Naive thymus-derived CD8-positive, alpha-beta T cell (primary cell): ENCODE data around the gene CARD10. TPM values are rescaled to one million over a fixed set of nuclear protein-coding genes. Genes with fewer than 3 reads are reported as not detected.

Experiments used
- ATAC-seq, 2 donors: fragments of 150-1000 bp; cut with Tn5 transposase in 1 of 2; sonication (Bioruptor Pico), chemical (Tn5 transposase) in 1 of 2; 1 replicate in 1 of 2; 2 replicates in 1 of 2; pipeline ENCODE4 v1.10.0; 2021; ENCODE audit warnings: mild to moderate bottlenecking in 2 of 2, moderate library complexity in 2 of 2
- POLR2A ChIA-PET: fragments of 350-600 bp; sonication (Branson Sonifier 250); formaldehyde crosslinking; loops from one replicate; lab custom pipeline; 2021; ENCODE audit warnings: antibody characterized with exemption; lab: Charles Lee
- DNase-seq, 10 donors: peaks; one replicate each; pipeline versions ENCODE4 v3.0.0 to v3.0.0-alpha.2; 2020 to 2022
- H3K27ac Mint-ChIP-seq, 10 donors: one replicate each; pipeline ENCODE4 v1.8.0; 2020 to 2022; ENCODE audit warnings: mild to moderate bottlenecking in 10 of 10, mixed read lengths in 10 of 10, moderate library complexity in 4 of 10, inconsistent platforms in 1 of 10
- H3K27me3 Mint-ChIP-seq, 5 donors: one replicate each; pipeline ENCODE4 v1.8.0; 2021 to 2022; ENCODE audit warnings: mixed read lengths in 5 of 5
- H3K36me3 Mint-ChIP-seq, 3 donors: one replicate each; pipeline ENCODE4 v1.8.0; 2020 to 2022; ENCODE audit warnings: mixed read lengths in 3 of 3, mild to moderate bottlenecking in 2 of 3, inconsistent platforms in 1 of 3
- H3K4me1 Mint-ChIP-seq, 4 donors: one replicate each; pipeline ENCODE4 v1.8.0; 2021 to 2022; ENCODE audit warnings: mixed read lengths in 4 of 4
- H3K4me3 Mint-ChIP-seq, 10 donors: one replicate each; pipeline ENCODE4 v1.8.0; 2020 to 2022; ENCODE audit warnings: mild to moderate bottlenecking in 10 of 10, mixed read lengths in 10 of 10, moderate library complexity in 6 of 10, inconsistent platforms in 1 of 10
- H3K9me3 Mint-ChIP-seq, 9 donors: one replicate each; pipeline ENCODE4 v1.8.0; 2020 to 2022; ENCODE audit warnings: mixed read lengths in 9 of 9, mild to moderate bottlenecking in 3 of 9, inconsistent platforms in 1 of 9, moderate library complexity in 1 of 9
- polyA plus RNA-seq, 3 donors: library from polyadenylated mRNA; unstranded; fragments of 300-500 nt; fragmentation: Illumina TruSeq; gene quantifications; one replicate each; pipeline ENCODE4 v1.2.3, GENCODE V29; 2021
- total RNA-seq, 8 experiments: library from RNA in 2 of 8; stranded (reverse) in 2 of 8; gene quantifications; one replicate each; pipeline ENCODE4 v1.2.3 and lab custom pipeline; 2021 to 2026

The CARD10 gene
- total and polyA plus RNA-seq, 5 experiments from 2014 or later: 0.22 to 1.4 (median 1.2) TPM; not detected in 2

- peaks cover 0 to 2% (median 0%) of the 10 kb centered on the region in 9 donors for H3K9me3 Mint-ChIP-seq
- H3K36me3 Mint-ChIP-seq: no peaks in the 10 kb centered on the region
- peaks cover 14 to 47% (median 32%) of the 10 kb centered on the region in 5 donors for H3K27me3 Mint-ChIP-seq
- peak overlapping the region; percentile 58 to 88 (median 77) for H3K4me3 Mint-ChIP-seq
- POLR2A ChIA-PET: interaction anchor here (0.8 to 1.1 kb wide), 2 partner anchors 9 to 31 kb away, joined by 4 to 7 read pairs; no protein-coding TSS in a partner anchor
- H3K4me1 Mint-ChIP-seq: peaks cover 13 to 36% (median 29%) of the 10 kb centered on the region in 4 donors
- ATAC-seq (peak; percentile 55 to 69), DNase-seq (peak; percentile 63 to 85 (median 75))
- H3K27ac Mint-ChIP-seq: peak overlapping the region in 4 of 10 donors; percentile 14 to 87 (median 33)
Observed at GRCh38 chr22:37561212-37562048, 42.2 kb upstream of the CARD10 start.

DNA sequence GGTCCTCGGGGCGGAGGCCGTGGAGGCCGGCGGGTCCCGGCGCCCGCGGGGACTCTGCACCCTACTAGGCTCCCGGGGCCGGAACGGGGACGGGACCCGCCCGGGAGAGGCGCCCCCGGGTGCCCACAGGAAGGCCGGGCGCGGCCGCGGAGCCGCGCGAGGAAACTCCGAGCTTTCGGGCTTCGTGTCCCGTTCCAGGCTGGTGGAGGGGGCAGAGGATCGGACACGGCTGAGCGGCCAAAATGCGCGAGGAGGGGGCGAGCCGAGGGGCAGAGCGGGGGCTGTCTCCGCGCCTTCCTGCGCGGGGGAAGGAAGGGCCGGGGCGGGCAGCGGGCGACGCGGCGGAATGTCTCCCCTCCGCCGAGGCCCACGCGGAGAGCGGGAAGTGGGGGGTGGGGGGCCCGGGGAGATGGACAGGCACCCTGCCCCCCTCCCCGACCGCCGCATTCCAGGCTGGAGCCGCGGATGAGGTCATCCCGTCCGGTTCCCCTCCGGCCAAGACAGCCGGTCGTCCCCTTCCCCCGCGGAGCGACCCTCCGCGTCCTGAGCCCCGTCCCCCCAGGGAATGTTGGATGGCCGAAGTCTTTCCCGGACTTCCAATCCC is 41.5 kb upstream of the CARD10 start:
- Mint-ChIP-seq H3K27me3 (peaks cover 16 to 48% (median 36%) of the 10 kb centered on the region in 5 donors), H3K4me3 (peak overlapping the region in 9 of 10 donors; percentile 11 to 82 (median 69)), H3K36me3 (no peaks in the 10 kb centered on the region), H3K9me3 (peaks cover 0 to 2% (median 0%) of the 10 kb centered on the region in 9 donors), H3K27ac (no peak overlapping the region), H3K4me1 (peaks cover 9 to 29% (median 23%) of the 10 kb centered on the region in 4 donors)
- POLR2A ChIA-PET: no interaction called here
- no peak for DNase-seq
- peak in 1 of 2 donors; percentile 31 for ATAC-seq

DNA sequence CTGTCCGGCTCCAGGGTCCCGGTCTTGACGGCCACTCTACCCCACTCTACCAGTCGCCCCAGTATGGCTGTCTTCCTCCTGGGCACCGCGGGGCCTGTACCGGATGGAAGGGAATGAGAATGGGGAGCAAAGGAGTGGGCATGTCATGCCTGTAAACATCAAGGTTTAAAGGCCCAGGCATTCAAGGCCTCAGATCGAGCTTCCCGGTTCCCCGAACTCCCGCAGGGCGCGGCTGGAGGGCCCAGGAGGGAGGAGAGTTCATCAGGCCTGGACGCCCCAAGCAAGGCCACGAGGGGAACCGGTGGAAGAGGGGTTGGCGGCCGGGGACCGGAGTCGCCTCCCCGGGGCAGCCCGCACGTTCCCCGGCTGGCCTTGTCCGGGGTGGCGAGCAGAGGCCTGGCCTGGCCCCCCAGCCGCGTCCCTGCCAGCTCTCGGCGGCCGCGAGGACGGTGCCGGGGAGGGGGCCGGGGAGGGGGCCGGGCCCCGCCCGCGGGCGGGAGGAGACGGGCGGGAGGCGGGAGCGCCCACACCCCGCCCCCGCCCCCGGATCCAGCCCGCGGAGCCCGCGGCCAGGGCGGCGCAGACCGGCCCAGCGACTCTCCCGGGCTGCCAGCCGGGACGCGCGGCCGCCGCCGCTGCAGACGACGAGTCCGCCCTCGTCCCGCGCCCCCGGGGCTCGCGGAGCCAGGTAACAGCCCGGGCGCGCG is 40.8 kb upstream of the CARD10 start, which contains the start of gene CDC42EP1:
Gene CDC42EP1, plus strand, starts transcription at position 580 of the 707 bp plus-strand sequence. CDS start 5,870 bp downstream, outside the sequence.
- peak; percentile 29 to 59 for ATAC-seq
- no peak for DNase-seq
- H3K27ac Mint-ChIP-seq: peak within 1 kb of the TSS in 2 of 10 donors; percentile 46 to 87

GRCh38 chr22:37559521-37559900 is 40.3 kb upstream of the CARD10 start:
- H3K27me3 Mint-ChIP-seq: peaks cover 16 to 48% (median 36%) of the 10 kb centered on the region in 5 donors
- H3K9me3 Mint-ChIP-seq: peaks cover 0 to 2% (median 0%) of the 10 kb centered on the region in 9 donors
- DNase-seq: no peak
- no peak for ATAC-seq
- H3K4me3 Mint-ChIP-seq: peak overlapping the region in 9 of 10 donors; percentile 36 to 66 (median 52)
- no peaks in the 10 kb centered on the region for H3K36me3 Mint-ChIP-seq
- peaks cover 9 to 25% (median 20%) of the 10 kb centered on the region in 4 donors for H3K4me1 Mint-ChIP-seq
- POLR2A ChIA-PET: no interaction called here
- peak overlapping the region in 1 of 10 donors; percentile 46 for H3K27ac Mint-ChIP-seq

More for the DNA sequence above, 40.8 kb upstream of the CARD10 start, which contains the start of gene CDC42EP1:
- Mint-ChIP-seq H3K4me1 (peaks cover 9 to 25% (median 20%) of the 10 kb centered on the region in 4 donors), H3K9me3 (peaks cover 0 to 2% (median 0%) of the 10 kb centered on the region in 9 donors), H3K27me3 (peaks cover 16 to 48% (median 36%) of the 10 kb centered on the region in 5 donors), H3K36me3 (no peaks in the 10 kb centered on the region), H3K4me3 (peak within 1 kb of the TSS; percentile 58 to 82 (median 71))
- POLR2A ChIA-PET: no interaction called here

- POLR2A ChIA-PET: interaction anchor here (1.1 to 1.5 kb wide), 3 partner anchors 8 to 243 kb away, joined by 3 read pairs; no protein-coding TSS in a partner anchor
- Mint-ChIP-seq H3K27me3 (peaks cover 18 to 51% (median 32%) of the 10 kb centered on the region in 5 donors), H3K36me3 (no peaks in the 10 kb centered on the region), H3K27ac (no peak overlapping the region), H3K4me3 (peak overlapping the region in 2 of 10 donors; percentile 28 to 40), H3K9me3 (peaks cover 0 to 2% (median 0%) of the 10 kb centered on the region in 9 donors), H3K4me1 (peaks cover 9 to 25% (median 20%) of the 10 kb centered on the region in 4 donors)
- DNase-seq (no peak), ATAC-seq (no peak)
Observed at GRCh38 chr22:37558815-37559214, 39.6 kb upstream of the CARD10 start.

DNA sequence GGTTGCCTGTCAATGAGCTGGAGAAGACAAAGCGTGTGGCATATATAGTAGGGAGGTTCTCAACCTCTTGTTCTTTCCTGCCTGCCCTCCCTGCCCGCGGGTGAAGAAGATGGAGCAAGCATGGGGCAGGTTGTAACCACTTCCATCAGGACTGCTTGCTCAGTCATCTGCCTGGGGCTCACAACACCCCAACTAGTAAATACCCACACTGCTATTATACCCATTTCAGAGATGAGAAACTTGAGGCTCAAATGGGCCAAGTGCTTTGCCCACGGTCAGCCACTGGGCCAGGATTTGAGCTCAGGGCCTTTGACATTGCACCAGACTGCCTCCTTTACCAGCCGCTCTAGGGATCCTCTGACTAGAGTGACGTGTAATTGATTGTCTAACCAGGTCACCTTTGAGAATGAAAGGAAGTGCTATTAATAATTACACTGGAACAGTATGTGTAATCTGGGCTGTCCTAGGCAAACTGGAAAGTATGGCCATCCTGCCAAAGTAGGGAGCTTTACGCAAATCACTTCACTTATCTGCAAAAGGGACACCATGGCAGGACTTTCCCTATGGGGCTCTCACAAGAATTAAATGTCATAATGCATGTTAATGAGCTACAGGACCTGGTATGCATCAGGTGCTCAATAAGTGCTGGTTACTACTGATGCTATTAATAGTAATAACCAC is 38.2 kb upstream of the CARD10 start:
- peaks cover 9 to 20% (median 18%) of the 10 kb centered on the region in 4 donors for H3K4me1 Mint-ChIP-seq
- POLR2A ChIA-PET: interaction anchor here (1.3 to 1.7 kb wide), 3 partner anchors 8 to 241 kb away, joined by 3 to 5 read pairs (median 3); no protein-coding TSS in a partner anchor

DNA sequence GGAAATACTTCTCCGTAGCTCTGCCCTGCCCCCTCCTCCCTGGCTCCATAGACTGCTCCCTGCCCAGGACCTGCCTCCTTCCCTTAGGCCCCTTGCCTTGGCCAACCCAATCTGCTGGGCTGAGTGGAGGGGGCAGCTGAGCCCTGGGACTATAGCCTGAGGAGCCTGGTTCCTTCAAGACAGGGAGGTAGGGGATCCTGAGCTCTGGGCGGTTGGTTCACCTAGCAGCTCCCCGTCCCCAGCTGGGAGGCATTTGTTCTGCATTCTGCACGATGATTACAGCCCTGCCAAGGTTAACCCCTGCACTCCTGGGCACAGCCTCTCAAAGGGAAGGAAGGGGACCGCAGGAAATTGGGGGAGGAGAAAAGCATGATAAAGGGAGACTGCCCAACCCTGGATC is 37.5 kb upstream of the CARD10 start:
- POLR2A ChIA-PET: interaction anchor here (1.7 kb wide), 1 partner anchor 9 kb away, joined by 5 read pairs; no protein-coding TSS in a partner anchor
- no peak for DNase-seq

More for the DNA sequence above, 38.2 kb upstream of the CARD10 start:
- ATAC-seq (no peak), DNase-seq (no peak)
- H3K27me3 Mint-ChIP-seq: peaks cover 15 to 42% (median 28%) of the 10 kb centered on the region in 5 donors
- no peak overlapping the region for H3K27ac Mint-ChIP-seq
- H3K36me3 Mint-ChIP-seq: no peaks in the 10 kb centered on the region
- peak overlapping the region in 2 of 10 donors; percentile 20 to 32 for H3K4me3 Mint-ChIP-seq
- peaks cover 0 to 2% (median 0%) of the 10 kb centered on the region in 9 donors for H3K9me3 Mint-ChIP-seq

GRCh38 chr22:37555029-37555428 is 35.8 kb upstream of the CARD10 start:
- H3K4me1 Mint-ChIP-seq: peaks cover 2 to 6% (median 4%) of the 10 kb centered on the region in 4 donors
- peaks cover 0 to 30% (median 21%) of the 10 kb centered on the region in 5 donors for H3K27me3 Mint-ChIP-seq
- DNase-seq: no peak
- H3K36me3 Mint-ChIP-seq: no peaks in the 10 kb centered on the region
- no peaks in the 10 kb centered on the region for H3K9me3 Mint-ChIP-seq
- ATAC-seq: no peak
- H3K27ac Mint-ChIP-seq: no peak overlapping the region
- POLR2A ChIA-PET: no interaction called here
- H3K4me3 Mint-ChIP-seq: peak overlapping the region in 1 of 10 donors; percentile 41

More for the DNA sequence above, 37.5 kb upstream of the CARD10 start:
- peak overlapping the region in 1 of 10 donors; percentile 46 for H3K27ac Mint-ChIP-seq
- no peak overlapping the region for H3K4me3 Mint-ChIP-seq
- peaks cover 0 to under 1% (median 0%) of the 10 kb centered on the region in 9 donors for H3K9me3 Mint-ChIP-seq
- no peaks in the 10 kb centered on the region for H3K36me3 Mint-ChIP-seq
- H3K4me1 Mint-ChIP-seq: peaks cover 5 to 13% (median 10%) of the 10 kb centered on the region in 4 donors
- peaks cover 9 to 35% (median 22%) of the 10 kb centered on the region in 5 donors for H3K27me3 Mint-ChIP-seq
- no peak for ATAC-seq

DNA sequence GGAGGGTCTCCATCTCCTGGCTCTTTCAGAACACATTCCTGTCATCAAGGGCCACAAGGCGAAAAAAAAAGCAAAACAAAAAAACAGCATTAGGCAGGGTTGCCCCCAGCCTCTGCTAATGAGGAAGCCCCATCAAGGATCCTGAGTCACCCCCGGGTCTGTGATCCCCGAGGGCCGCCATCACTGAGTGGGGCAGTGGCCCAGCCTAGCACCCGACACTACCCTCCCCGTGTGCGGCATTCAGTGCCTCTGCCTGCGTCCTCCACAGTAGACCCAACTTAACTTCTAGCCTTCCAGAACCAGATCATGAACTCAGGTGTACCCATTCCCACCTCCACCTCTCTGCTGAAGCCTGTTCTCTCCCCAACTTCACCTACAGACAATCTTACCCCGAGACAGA is 34.5 kb upstream of the CARD10 start:
- H3K27ac Mint-ChIP-seq: no peak overlapping the region
- peaks cover 0 to 5% (median 2%) of the 10 kb centered on the region in 4 donors for H3K4me1 Mint-ChIP-seq
- no peak overlapping the region for H3K4me3 Mint-ChIP-seq
- no peaks in the 10 kb centered on the region for H3K36me3 Mint-ChIP-seq
- no peak for DNase-seq
- POLR2A ChIA-PET: no interaction called here
- H3K27me3 Mint-ChIP-seq: peaks cover 0 to 30% (median 21%) of the 10 kb centered on the region in 5 donors
- ATAC-seq: no peak
- H3K9me3 Mint-ChIP-seq: no peaks in the 10 kb centered on the region

GRCh38 chr22:37552524-37553163 is 33.4 kb upstream of the CARD10 start:
- no peaks in the 10 kb centered on the region for H3K36me3 Mint-ChIP-seq
- peak overlapping the region in 2 of 10 donors; percentile 51 to 57 for H3K27ac Mint-ChIP-seq
- no peak overlapping the region for H3K4me3 Mint-ChIP-seq
- POLR2A ChIA-PET: no interaction called here
- DNase-seq (peak in 1 of 10 donors; percentile 57), ATAC-seq (no peak)
- H3K4me1 Mint-ChIP-seq: peaks cover 0 to 5% (median 2%) of the 10 kb centered on the region in 4 donors
- no peaks in the 10 kb centered on the region for H3K9me3 Mint-ChIP-seq
- peaks cover 0 to 27% (median 21%) of the 10 kb centered on the region in 5 donors for H3K27me3 Mint-ChIP-seq

GRCh38 chr22:37551981-37552380 is 32.8 kb upstream of the CARD10 start:
- ATAC-seq (no peak), DNase-seq (peak in 1 of 10 donors; percentile 30)
- H3K4me1 Mint-ChIP-seq: peaks cover 0 to 4% (median 1%) of the 10 kb centered on the region in 4 donors
- POLR2A ChIA-PET: no interaction called here
- H3K4me3 Mint-ChIP-seq: no peak overlapping the region
- H3K9me3 Mint-ChIP-seq: no peaks in the 10 kb centered on the region
- no peaks in the 10 kb centered on the region for H3K36me3 Mint-ChIP-seq
- no peak overlapping the region for H3K27ac Mint-ChIP-seq
- H3K27me3 Mint-ChIP-seq: peaks cover 0 to 21% (median 16%) of the 10 kb centered on the region in 5 donors
